T-helper 1 cell treated with Interleukin-12 subunit alpha and Interleukin-12 subunit beta and Interleukin-4 antibody, amounts not matched to agents 30 μg/mL and 1 μg/mL, for 36 hours (primary cell): ENCODE measurements around the gene VWA1.
"Not testable (repeated sequence)": the region's sequence is repeated elsewhere in the genome, so short reads cannot be mapped to it uniquely, and the experiment has no call there.

Experiments
- H3K27ac Mint-ChIP-seq: one replicate; pipeline ENCODE4 v1.8.0; 2021; ENCODE audit warnings: mild to moderate bottlenecking, mixed read lengths
- H3K27me3 Mint-ChIP-seq: one replicate; pipeline ENCODE4 v1.8.0; 2021; ENCODE audit warnings: low read depth, mixed read lengths
- H3K36me3 Mint-ChIP-seq: one replicate; pipeline ENCODE4 v1.8.0; 2021; ENCODE audit warnings: low read depth, mixed read lengths
- H3K4me1 Mint-ChIP-seq: one replicate; pipeline ENCODE4 v1.8.0; 2021; ENCODE audit warnings: low read depth, mixed read lengths
- H3K4me3 Mint-ChIP-seq: one replicate; pipeline ENCODE4 v1.8.0; 2021; ENCODE audit warnings: mild to moderate bottlenecking, moderate library complexity, mixed read lengths
- H3K9me3 Mint-ChIP-seq: one replicate; pipeline ENCODE4 v1.8.0; 2021; ENCODE audit warnings: mixed read lengths

Gene VWA1

DNA sequence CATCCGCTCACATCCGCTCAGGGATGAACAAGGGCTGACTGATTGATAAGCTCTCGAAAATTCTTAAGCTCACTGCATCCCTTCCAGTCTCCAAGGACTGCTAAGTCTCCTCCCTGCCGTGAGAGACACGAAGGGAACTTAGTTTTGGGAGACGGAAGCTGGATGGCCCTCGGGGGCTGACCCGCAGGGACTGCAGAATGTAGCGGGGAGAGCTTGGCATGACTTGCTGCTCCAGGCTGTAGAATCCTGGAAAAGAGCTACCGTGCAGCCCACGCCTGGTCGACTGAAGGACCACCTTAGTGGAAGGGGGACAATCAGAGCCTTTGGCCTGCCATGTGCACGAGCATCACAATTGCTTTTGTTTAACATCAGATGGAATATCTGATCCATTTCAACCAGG lies 19.7 kb upstream of the VWA1 start:
- Mint-ChIP-seq H3K9me3 (no peaks in the 10 kb centered on the region), H3K27ac (no peak overlapping the region), H3K4me3 (no peak overlapping the region), H3K27me3 (peaks cover 4% of the 10 kb centered on the region), H3K36me3 (no peaks in the 10 kb centered on the region), H3K4me1 (peaks cover 9% of the 10 kb centered on the region)

DNA sequence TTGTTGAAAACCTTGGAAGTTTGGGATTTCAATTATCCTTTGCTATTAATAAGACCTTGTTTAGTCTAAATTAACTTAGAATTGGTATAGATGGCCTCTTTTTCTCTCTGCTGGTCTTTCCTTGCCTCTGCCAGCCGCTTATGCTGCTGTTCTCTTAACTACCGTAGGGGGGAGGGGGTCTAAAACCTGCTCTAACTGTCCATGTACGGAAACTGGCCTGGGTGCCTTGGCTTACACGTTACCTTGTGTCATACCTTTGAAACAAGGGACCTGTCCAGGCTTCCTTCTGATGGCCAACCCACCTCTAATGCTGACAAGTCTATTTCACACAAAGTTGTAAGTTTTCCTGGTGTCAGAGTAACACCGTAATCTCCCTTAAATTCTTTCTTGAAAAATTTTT lies 18.1 kb upstream of the VWA1 start:
- H3K27ac Mint-ChIP-seq, H3K4me3 Mint-ChIP-seq: not testable (repeated sequence)

GRCh38 chr1:1417825-1418463 lies 17.5 kb upstream of the VWA1 start:
- peaks cover 13% of the 10 kb centered on the region for H3K27me3 Mint-ChIP-seq
- H3K4me3 Mint-ChIP-seq, H3K9me3 Mint-ChIP-seq, H3K4me1 Mint-ChIP-seq, H3K36me3 Mint-ChIP-seq: not testable (repeated sequence)
- peak overlapping the region; percentile 37 for H3K27ac Mint-ChIP-seq

More for the DNA sequence above, 18.1 kb upstream of the VWA1 start:
- not testable (repeated sequence) for H3K9me3 Mint-ChIP-seq, H3K36me3 Mint-ChIP-seq, H3K27me3 Mint-ChIP-seq, H3K4me1 Mint-ChIP-seq

- no peaks in the 10 kb centered on the region for H3K36me3 Mint-ChIP-seq
- peaks cover 14% of the 10 kb centered on the region for H3K27me3 Mint-ChIP-seq
- peaks cover 9% of the 10 kb centered on the region for H3K4me1 Mint-ChIP-seq
- H3K4me3 Mint-ChIP-seq = no peak overlapping the region
- H3K9me3 Mint-ChIP-seq = no peaks in the 10 kb centered on the region
- H3K27ac Mint-ChIP-seq = no peak overlapping the region
Measured at GRCh38 chr1:1418464-1419362, 16.8 kb upstream of the VWA1 start.

DNA sequence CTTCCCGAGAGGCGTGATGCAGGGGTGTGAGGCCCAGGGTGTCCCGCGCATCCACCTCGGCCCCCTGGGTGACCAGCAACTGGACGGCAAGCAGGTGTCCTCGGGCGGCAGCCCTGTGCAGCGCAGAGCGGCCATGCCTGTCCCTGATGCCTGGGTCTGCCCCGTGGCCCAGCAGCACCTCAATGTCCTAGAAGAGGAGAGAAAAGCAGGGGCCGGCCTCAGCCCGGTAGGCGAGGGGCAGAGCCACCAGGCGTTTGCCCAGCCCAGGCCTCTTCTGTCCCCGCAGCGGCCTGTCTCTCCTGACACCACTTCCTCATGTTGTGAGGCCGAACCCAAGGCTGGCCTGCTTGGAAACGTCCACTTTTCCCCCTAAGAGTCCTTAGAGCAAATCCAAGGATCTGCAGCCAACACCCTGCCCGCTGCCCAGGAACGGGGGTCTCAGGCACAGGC lies 16.1 kb upstream of the VWA1 start:
- H3K27ac Mint-ChIP-seq = no peak overlapping the region
- peaks cover 9% of the 10 kb centered on the region for H3K4me1 Mint-ChIP-seq
- no peak overlapping the region for H3K4me3 Mint-ChIP-seq
- H3K27me3 Mint-ChIP-seq = peaks cover 17% of the 10 kb centered on the region
- no peaks in the 10 kb centered on the region for H3K9me3 Mint-ChIP-seq
- H3K36me3 Mint-ChIP-seq = no peaks in the 10 kb centered on the region

DNA sequence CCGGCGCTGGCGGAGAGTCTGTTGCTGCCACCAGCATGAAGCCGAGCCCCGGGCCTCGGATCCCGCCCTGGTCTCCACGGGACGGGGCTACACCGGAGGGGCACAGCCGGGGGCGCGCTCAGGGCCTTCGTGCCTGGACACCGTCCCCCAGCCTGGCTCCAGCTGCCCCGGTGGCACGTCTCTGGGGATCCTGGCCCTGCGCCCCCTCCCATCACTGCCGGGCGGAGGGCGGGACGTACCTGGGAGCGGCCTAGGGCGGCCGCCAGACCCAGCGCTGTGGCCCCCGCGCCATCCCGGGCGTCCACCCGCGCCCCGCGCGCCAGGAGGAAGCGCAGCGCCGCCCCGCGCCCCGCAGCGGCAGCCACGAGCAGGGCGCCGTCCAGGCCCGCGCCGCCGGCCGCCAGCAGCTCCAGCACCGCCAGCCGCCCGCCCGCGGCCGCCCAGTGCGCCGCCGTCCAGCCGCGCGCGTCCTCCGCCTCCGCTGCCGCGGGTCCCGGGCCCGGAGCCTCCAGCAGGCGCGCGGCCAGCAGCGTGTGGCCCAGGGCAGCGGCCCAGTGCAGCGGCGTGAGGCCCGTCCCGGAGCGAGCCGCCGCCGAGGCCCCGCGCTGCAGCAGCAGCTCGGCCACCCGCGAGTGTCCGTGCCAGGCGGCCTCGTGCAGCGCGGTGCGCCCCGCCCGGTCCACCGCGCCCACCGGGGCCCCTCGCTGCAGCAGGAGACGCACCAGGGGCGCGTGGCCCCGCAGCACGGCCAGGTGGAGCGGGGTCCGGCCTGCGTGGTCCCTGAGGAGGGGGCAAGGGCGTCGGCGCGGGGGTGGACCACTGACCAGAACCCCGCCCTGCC lies 15.5 kb upstream of the VWA1 start:
- Mint-ChIP-seq H3K27me3 (peaks cover 20% of the 10 kb centered on the region), H3K9me3 (no peaks in the 10 kb centered on the region), H3K4me3 (no peak overlapping the region), H3K27ac (no peak overlapping the region), H3K4me1 (peaks cover 9% of the 10 kb centered on the region), H3K36me3 (no peaks in the 10 kb centered on the region)

- Mint-ChIP-seq H3K27ac (no peak overlapping the region), H3K9me3 (no peaks in the 10 kb centered on the region), H3K4me1 (peaks cover 9% of the 10 kb centered on the region), H3K36me3 (no peaks in the 10 kb centered on the region), H3K4me3 (no peak overlapping the region), H3K27me3 (peaks cover 20% of the 10 kb centered on the region)
Measured at GRCh38 chr1:1420654-1421141, 14.8 kb upstream of the VWA1 start.

DNA sequence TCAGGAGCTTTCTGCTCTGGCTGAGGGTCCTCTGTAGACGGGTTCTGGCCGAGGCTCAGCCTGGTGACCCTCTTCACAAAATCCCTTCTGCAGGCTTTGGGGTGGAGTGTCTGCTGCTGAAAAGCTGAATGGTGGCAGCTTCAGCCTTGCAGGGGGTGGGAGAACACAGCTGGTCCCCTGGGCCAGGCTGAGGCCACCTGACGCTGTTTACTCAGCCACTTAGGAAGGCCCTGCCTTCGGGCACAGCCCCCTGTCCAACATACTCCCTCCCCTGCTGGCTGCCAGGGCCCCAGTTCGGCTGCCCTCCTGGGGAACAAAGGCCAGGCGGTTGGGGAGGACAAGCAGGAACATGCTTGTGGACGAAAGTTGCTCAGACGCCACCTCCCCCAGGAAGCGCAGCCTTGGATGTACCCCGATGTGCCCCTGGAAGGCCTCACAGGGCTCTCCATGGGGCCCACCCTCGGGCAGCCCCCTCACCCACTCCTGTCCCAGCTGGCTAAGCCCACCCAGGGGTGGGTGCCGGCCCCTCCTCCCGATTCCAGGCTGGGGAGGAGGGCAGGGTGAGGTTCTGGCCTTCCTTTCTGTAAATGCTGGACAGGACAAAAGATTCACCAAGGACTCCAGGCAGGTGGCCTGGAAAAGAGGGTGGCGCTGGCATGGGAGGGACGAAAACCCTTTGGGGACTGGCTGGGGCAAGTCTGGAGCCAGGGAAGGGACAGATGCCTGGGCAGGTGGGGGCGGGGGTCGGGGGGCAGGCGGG lies 14.2 kb upstream of the VWA1 start, which contains the start of gene ANKRD65:
TSS of gene ANKRD65 (minus strand) at position 130 of the 760 bp plus-strand sequence. CDS start 271 bp downstream, outside the sequence.
- Mint-ChIP-seq H3K27me3 (peaks cover 20% of the 10 kb centered on the region), H3K36me3 (no peaks in the 10 kb centered on the region), H3K9me3 (no peaks in the 10 kb centered on the region), H3K27ac (no peak within 1 kb of the TSS), H3K4me1 (peaks cover 9% of the 10 kb centered on the region), H3K4me3 (no peak within 1 kb of the TSS)

GRCh38 chr1:1421907-1422464 lies 13.5 kb upstream of the VWA1 start:
- H3K4me3 Mint-ChIP-seq = no peak overlapping the region
- H3K27ac Mint-ChIP-seq = no peak overlapping the region
- H3K4me1 Mint-ChIP-seq = peaks cover 9% of the 10 kb centered on the region
- H3K9me3 Mint-ChIP-seq = no peaks in the 10 kb centered on the region
- no peaks in the 10 kb centered on the region for H3K36me3 Mint-ChIP-seq
- peaks cover 20% of the 10 kb centered on the region for H3K27me3 Mint-ChIP-seq

GRCh38 chr1:1422465-1423244 lies 12.8 kb upstream of the VWA1 start:
- no peaks in the 10 kb centered on the region for H3K9me3 Mint-ChIP-seq
- no peak overlapping the region for H3K27ac Mint-ChIP-seq
- H3K4me3 Mint-ChIP-seq = no peak overlapping the region
- no peaks in the 10 kb centered on the region for H3K36me3 Mint-ChIP-seq
- peaks cover 20% of the 10 kb centered on the region for H3K27me3 Mint-ChIP-seq
- H3K4me1 Mint-ChIP-seq = peaks cover 6% of the 10 kb centered on the region

- Mint-ChIP-seq H3K27me3 (peaks cover 20% of the 10 kb centered on the region), H3K9me3 (no peaks in the 10 kb centered on the region), H3K4me3 (no peak overlapping the region), H3K27ac (no peak overlapping the region), H3K4me1 (peaks cover under 1% of the 10 kb centered on the region), H3K36me3 (no peaks in the 10 kb centered on the region)
Measured at GRCh38 chr1:1423245-1423597, 12.3 kb upstream of the VWA1 start.

- no peak overlapping the region for H3K27ac Mint-ChIP-seq
Measured at GRCh38 chr1:1424707-1425106, 10.8 kb upstream of the VWA1 start.

DNA sequence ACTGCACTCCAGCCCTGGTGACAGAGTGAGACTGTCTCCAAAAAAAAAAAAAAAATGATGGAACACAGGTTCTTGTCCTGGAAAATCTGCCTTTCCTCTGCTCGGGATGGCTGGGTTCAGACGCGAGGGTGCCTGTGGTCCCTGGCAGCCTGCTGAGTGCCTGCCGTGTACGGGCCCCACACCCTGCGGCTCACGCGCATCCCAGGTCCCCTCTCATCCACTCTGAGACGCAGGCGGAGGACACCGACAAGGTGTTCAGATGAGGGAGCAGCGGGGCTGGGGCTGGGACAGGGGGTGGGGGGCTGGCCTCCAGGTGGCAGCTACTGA lies 10.1 kb upstream of the VWA1 start:
- Mint-ChIP-seq H3K36me3 (no peaks in the 10 kb centered on the region), H3K27ac (no peak overlapping the region), H3K9me3 (no peaks in the 10 kb centered on the region), H3K4me3 (no peak overlapping the region), H3K27me3 (peaks cover 32% of the 10 kb centered on the region), H3K4me1 (peaks cover 2% of the 10 kb centered on the region)

More at GRCh38 chr1:1424707-1425106, 10.8 kb upstream of the VWA1 start:
- Mint-ChIP-seq H3K9me3 (no peaks in the 10 kb centered on the region), H3K4me3 (no peak overlapping the region), H3K27me3 (peaks cover 29% of the 10 kb centered on the region), H3K36me3 (no peaks in the 10 kb centered on the region), H3K4me1 (peaks cover 2% of the 10 kb centered on the region)
